ENCODE results near the gene PTBP2. TPM values are rescaled to one million over a fixed set of nuclear protein-coding genes. Genes with fewer than 3 reads are reported as not detected.

Gene PTBP2
- total and polyA plus RNA-seq, 2 of the 8 experiments (the other 6 are each of a cell fraction or from before 2014, with no cell fraction given) = 24.2 to 61.7 TPM

- Histone ChIP-seq H2BK120ac (replicated peaks; ENCODE audit: low read depth, low read length) (peak overlapping the region; percentile 34), H3K4me3 (ENCODE audit: extremely low read depth in 1 of 4, insufficient read depth in 2 of 4, low read depth in 3 of 4, low read length in 4 of 4) (peak overlapping the region; percentile 83 to 96 (median 92)), H3K4ac (replicated peaks; ENCODE audit: insufficient read length, low read depth, low read length) (peak overlapping the region; percentile 76), H3K14ac (ENCODE audit: insufficient read length) (no peak overlapping the region), H3K4me1 (replicated peaks in 1 of 4; ENCODE audit: control insufficient read depth in 3 of 4, insufficient read depth in 4 of 4, low read length in 3 of 4) (peaks cover 0 to 7% (median 3%) of the 10 kb centered on the region in 4 experiments; a peak in 4 of 7 replicates), H3K23ac (ENCODE audit: insufficient read length) (no peak overlapping the region), H4K91ac (replicated peaks; ENCODE audit: insufficient read length, low read length) (peak overlapping the region; percentile 25), H3K27ac (ENCODE audit: low read depth, low read length) (peak overlapping the region; percentile 76; the same call in 1 of the 2 replicates), H3K56ac (replicated peaks; ENCODE audit: insufficient read length, low read depth, low read length) (peak overlapping the region; percentile 70), H2BK20ac (ENCODE audit: low read length) (no peak overlapping the region), H4K8ac (ENCODE audit: extremely low read depth, insufficient read depth, low read length) (peak overlapping the region; percentile 93), H4K5ac (ENCODE audit: insufficient read length, low read depth, low read length) (peak overlapping the region; percentile 89), H3K9me3 (ENCODE audit: insufficient read depth in 2 of 2, low read depth in 1 of 2, low read length in 1 of 2) (no peaks in the 10 kb centered on the region), H2BK15ac (ENCODE audit: low read length) (no peak overlapping the region), H3K4me2 (ENCODE audit: insufficient read depth in 1 of 2, low read depth in 2 of 2, low read length in 2 of 2) (peak overlapping the region; percentile 75 to 87), H2AK5ac (ENCODE audit: low read depth, low read length) (no peak overlapping the region), H3K27me3 (replicated peaks in 1 of 4; ENCODE audit: control insufficient read depth in 3 of 4, extremely low read depth in 1 of 4, insufficient read depth in 3 of 4, low read length in 3 of 4) (no peaks in the 10 kb centered on the region), H2AFZ (ENCODE audit: low read length) (peak overlapping the region; percentile 71; the same call in 1 of the 2 replicates), H3K9ac (replicated peaks in 1 of 4; ENCODE audit: extremely low read depth in 1 of 4, low read depth in 3 of 4, low read length in 3 of 4) (peak overlapping the region in 3 of 4 experiments; percentile 90 to 98 (median 95); a peak in 6 of 7 replicates), H3K18ac (ENCODE audit: extremely low read depth, low read length) (peak overlapping the region; percentile 42; the same call in 1 of the 2 replicates), H2BK12ac (ENCODE audit: low read depth, low read length) (0 out of 2 replicates have a peak overlapping the region, but pooled peaks have one; percentile 18), H4K20me1 (replicated peaks in 1 of 2; ENCODE audit: control insufficient read depth in 1 of 2, insufficient read depth in 2 of 2, low read length in 2 of 2) (no peaks in the 10 kb centered on the region), H3K23me2 (ENCODE audit: low read depth, low read length) (peaks cover 5% of the 10 kb centered on the region; the same call in 1 of the 2 replicates), H3K79me2 (ENCODE audit: control insufficient read depth in 1 of 2, insufficient read depth in 2 of 2, low read length in 2 of 2) (peaks cover 17 to 41% of the 10 kb centered on the region in 2 experiments), H3K79me1 (ENCODE audit: low read depth, low read length) (no peaks in the 10 kb centered on the region; the same call in 1 of the 2 replicates), H3K36me3 (ENCODE audit: control insufficient read depth in 2 of 4, insufficient read depth in 4 of 4, low read length in 3 of 4) (peaks cover 0 to 32% (median 12%) of the 10 kb centered on the region in 4 experiments; a peak in 3 of 8 replicates), H2BK5ac (ENCODE audit: low read depth, low read length) (peak overlapping the region; percentile 91; the same call in 1 of the 2 replicates)
- FAIRE-seq (no peak), DNase-seq (ENCODE audit: low read depth in 1 of 2, low spot score in 2 of 2) (no peak)
- CTCF ChIA-PET (ENCODE audit: partially characterized antibody) = interaction anchor here (0.6 to 0.7 kb wide), 2 partner anchors 125 to 274 kb away, joined by 3 to 4 read pairs; no protein-coding TSS in a partner anchor
- POLR2A ChIA-PET (ENCODE audit: partially characterized antibody) = interaction anchor here (0.7 to 2.9 kb wide), 8 partner anchors 9 to 1214 kb away, joined by 3 to 20 read pairs (median 3); no protein-coding TSS in a partner anchor
- WGBS, 2 experiments (ENCODE audit: extremely low coverage in 1 of 2, insufficient coverage in 1 of 2, insufficient read length in 1 of 2, insufficient replicate concordance in 2 of 2, low coverage in 1 of 2, low lambda C conversion rate in 2 of 2, missing lambda C conversion rate in 1 of 2) = 20% methylated on average over 6 of the region's 6 CpGs; no CpG with 5 or more reads in 1 of the 2 experiments
- TF ChIP-seq SP2 (IDR thresholded peaks at IDR 0.05; ENCODE audit: low read length) (no peak), TAF1 (IDR thresholded peaks at IDR 0.05; ENCODE audit: low read depth, low read length) (no peak), FOSL1 (IDR thresholded peaks at IDR 0.05; ENCODE audit: insufficient read depth, low read depth, low read length) (no peak), POLR2AphosphoS5 (IDR thresholded peaks at IDR 0.05; ENCODE audit: low read depth, low read length) (no peak), USF2 (IDR thresholded peaks at IDR 0.05; ENCODE audit: low read length) (no peak), MAX (IDR thresholded peaks at IDR 0.05) (no peak), TCF12 (IDR thresholded peaks at IDR 0.05; ENCODE audit: low read depth, low read length) (no peak), CHD1 (IDR thresholded peaks at IDR 0.05; ENCODE audit: low read depth, low read length) (no peak), MAFK (IDR thresholded peaks at IDR 0.05; ENCODE audit: low read depth, low read length) (no peak), BACH1 (IDR thresholded peaks at IDR 0.05; ENCODE audit: low read length) (no peak)
Observed at GRCh38 chr1:96721053-96721415, 550 bp upstream of the PTBP2 start.

All from H1 (cell line).